OCI-LY3 (cell line): ENCODE measurements around the gene EYA2.
"Not testable (repeated sequence)": the region's sequence is repeated elsewhere in the genome, so short reads cannot be mapped to it uniquely, and the experiment has no call there.

Experiments used
- H2AFZ ChIP-seq: fragments of 200-600, 300-600 bp; shearing (Covaris generic); 2 replicates; pipeline ENCODE4 v1.6.0; 2014; ENCODE audit warnings: antibody characterized with exemption, low read depth, low read length
- H3K27ac ChIP-seq: fragments of 200-600, 300-600 bp; sonication (generic); 2 replicates; pipeline ENCODE4 v1.5.1; 2014; ENCODE audit warnings: mild to moderate bottlenecking, low read length, moderate library complexity, mixed read lengths
- H3K27me3 ChIP-seq: fragments of 200-600, 300-600 bp; sonication (generic); 2 replicates; pipeline ENCODE4 v1.6.1; 2014; ENCODE audit warnings: low read depth, low read length, mixed read lengths
- H3K36me3 ChIP-seq: fragments of 200-600, 300-600 bp; sonication (generic); replicated peaks from 2 replicates; pipeline ENCODE3; 2014; ENCODE audit warnings: low read depth, low read length, mixed read lengths
- H3K4me1 ChIP-seq: fragments of 300-600, 200-600 bp; sonication (generic); 2 replicates; pipeline ENCODE4 v1.6.1; 2014; ENCODE audit warnings: low read length, mixed read lengths
- H3K4me2 ChIP-seq: fragments of 200-600, 300-600 bp; sonication (generic); 2 replicates; pipeline ENCODE4 v1.6.1; 2014; ENCODE audit warnings: low read length, mixed read lengths
- H3K4me3 ChIP-seq: fragments of 300-600, 200-600 bp; sonication (generic); 2 replicates; pipeline ENCODE4 v1.5.1; 2014; ENCODE audit warnings: antibody characterized with exemption, mild to moderate bottlenecking, low read length, moderate library complexity
- H3K79me2 ChIP-seq: fragments of 300-600, 200-600 bp; shearing (Covaris generic); 2 replicates; pipeline ENCODE4 v1.6.1; 2014; ENCODE audit warnings: mild to moderate bottlenecking, low read length, mixed read lengths
- H3K9ac ChIP-seq: fragments of 300-600, 200-600 bp; shearing (Covaris generic); 2 replicates; pipeline ENCODE4 v1.6.0; 2014; ENCODE audit warnings: mild to moderate bottlenecking, low read length, moderate library complexity
- H3K9me3 ChIP-seq: fragments of 200-600, 300-600 bp; shearing (Covaris generic); 2 replicates; pipeline ENCODE4 v1.6.1; 2014; ENCODE audit warnings: low read length, mixed read lengths; ENCODE audit not compliant: insufficient read depth
- H4K20me1 ChIP-seq: fragments of 200-600, 300-600 bp; sonication (generic); 2 replicates; pipeline ENCODE4 v1.6.1; 2016; ENCODE audit warnings: low read length, mixed read lengths; ENCODE audit not compliant: insufficient read depth
- CTCF ChIP-seq: fragments of 200-600, 300-600 bp; sonication (generic); IDR thresholded peaks from 2 replicates; pipeline ENCODE4 v1.5.1; 2014; ENCODE audit warnings: antibody characterized with exemption, low read length, low read depth
- EZH2phosphoT487 ChIP-seq: fragments of 200-600 bp; shearing (Covaris generic); IDR thresholded peaks from 2 replicates; pipeline ENCODE4 v1.6.1; 2018; ENCODE audit warnings: antibody characterized with exemption, mixed run types, low read depth

EYA2 gene

GRCh38 chr20:46872328-46873211 lies 22.1 kb upstream of the EYA2 start:
- Histone ChIP-seq H3K27me3 (peaks cover 26% of the 10 kb centered on the region; the same call in 1 of the 2 replicates), H3K27ac (no peak overlapping the region), H3K36me3 (no peaks in the 10 kb centered on the region), H3K79me2 (no peaks in the 10 kb centered on the region), H3K4me3 (no peak overlapping the region), H3K4me1 (no peaks in the 10 kb centered on the region), H3K9me3 (peaks cover 7% of the 10 kb centered on the region; the same call in 1 of the 2 replicates), H3K4me2 (no peak overlapping the region), H3K9ac (no peak overlapping the region), H2AFZ (no peak overlapping the region), H4K20me1 (no peaks in the 10 kb centered on the region)
- no peak for TF ChIP-seq EZH2phosphoT487
- no peak for TF ChIP-seq CTCF

- H3K4me1 ChIP-seq, result no peaks in the 10 kb centered on the region
- TF ChIP-seq CTCF, result no peak
- TF ChIP-seq EZH2phosphoT487, result no peak
- H3K9me3 ChIP-seq, result no peaks in the 10 kb centered on the region
- no peak overlapping the region for H3K9ac ChIP-seq
- H3K4me3 ChIP-seq, result no peak overlapping the region
- H3K27me3 ChIP-seq, result peaks cover 15% of the 10 kb centered on the region; the same call in 1 of the 2 replicates
- no peak overlapping the region for H2AFZ ChIP-seq
- H3K4me2 ChIP-seq, result no peak overlapping the region
- H4K20me1 ChIP-seq, result no peaks in the 10 kb centered on the region
- no peaks in the 10 kb centered on the region for H3K36me3 ChIP-seq
- no peak overlapping the region for H3K27ac ChIP-seq
- no peaks in the 10 kb centered on the region for H3K79me2 ChIP-seq
Measured at GRCh38 chr20:46875059-46875458, 19.6 kb upstream of the EYA2 start.

- H3K9me3 ChIP-seq, result no peaks in the 10 kb centered on the region
- H3K27me3 ChIP-seq, result peaks cover 20% of the 10 kb centered on the region; the same call in 1 of the 2 replicates
- no peak overlapping the region for H2AFZ ChIP-seq
- no peaks in the 10 kb centered on the region for H3K36me3 ChIP-seq
- H3K9ac ChIP-seq, result no peak overlapping the region
- H3K4me3 ChIP-seq, result no peak overlapping the region
- no peak overlapping the region for H3K4me2 ChIP-seq
- H4K20me1 ChIP-seq, result no peaks in the 10 kb centered on the region
- H3K27ac ChIP-seq, result no peak overlapping the region
- TF ChIP-seq EZH2phosphoT487, result no peak
- TF ChIP-seq CTCF, result no peak
- H3K79me2 ChIP-seq, result no peaks in the 10 kb centered on the region
- no peaks in the 10 kb centered on the region for H3K4me1 ChIP-seq
Measured at GRCh38 chr20:46879386-46879785, 15.3 kb upstream of the EYA2 start.

GRCh38 chr20:46879963-46880362 lies 14.7 kb upstream of the EYA2 start:
- not testable (repeated sequence) for H2AFZ ChIP-seq, H3K36me3 ChIP-seq, H3K9ac ChIP-seq, H3K9me3 ChIP-seq, H4K20me1 ChIP-seq, H3K4me3 ChIP-seq, H3K79me2 ChIP-seq, H3K27ac ChIP-seq, H3K4me2 ChIP-seq, H3K4me1 ChIP-seq
- H3K27me3 ChIP-seq, result peaks cover 16% of the 10 kb centered on the region; the same call in 1 of the 2 replicates
